HG03103 (cell line): Measurements from ENCODE around the gene ARID1B.

Experiments used
- ATAC-seq: cut with Tn5 transposase; IDR thresholded peaks from one replicate; pipeline ENCODE4 v1.9.1; 2021; ENCODE audit warnings: low read depth; ENCODE audit not compliant: unreplicated experiment

Gene ARID1B

GRCh38 chr6:157213907-157214565, 436.9 kb downstream of the ARID1B start:
- no peak for ATAC-seq

GRCh38 chr6:157215717-157216116, 438.5 kb downstream of the ARID1B start:
- ATAC-seq = no peak

- no peak for ATAC-seq
Observed at GRCh38 chr6:157216570-157216969, 439.4 kb downstream of the ARID1B start.

- no peak for ATAC-seq
Observed at GRCh38 chr6:157217198-157217893, 440.2 kb downstream of the ARID1B start.

GRCh38 chr6:157217894-157218370, 440.8 kb downstream of the ARID1B start:
- ATAC-seq = no peak

- no peak for ATAC-seq
Observed at GRCh38 chr6:157218371-157219198, 441.4 kb downstream of the ARID1B start.

- no peak for ATAC-seq
Observed at GRCh38 chr6:157219201-157220200, 442.3 kb downstream of the ARID1B start.

GRCh38 chr6:157220485-157220884, 443.3 kb downstream of the ARID1B start:
- no peak for ATAC-seq

- ATAC-seq = no peak
Observed at GRCh38 chr6:157221049-157221816, 444.1 kb downstream of the ARID1B start.

- no peak for ATAC-seq
Observed at GRCh38 chr6:157221817-157222175, 444.6 kb downstream of the ARID1B start.

GRCh38 chr6:157222201-157222981, 445.2 kb downstream of the ARID1B start:
- ATAC-seq = no peak

- no peak for ATAC-seq
Observed at GRCh38 chr6:157223021-157223430, 445.8 kb downstream of the ARID1B start.

- no peak for ATAC-seq
Observed at GRCh38 chr6:157223511-157223910, 446.3 kb downstream of the ARID1B start.

- no peak for ATAC-seq
Observed at GRCh38 chr6:157224178-157224950, 447.2 kb downstream of the ARID1B start.

- ATAC-seq = no peak
Observed at GRCh38 chr6:157224951-157225574, 447.9 kb downstream of the ARID1B start.

- no peak for ATAC-seq
Observed at GRCh38 chr6:157225575-157225995, 448.4 kb downstream of the ARID1B start.

GRCh38 chr6:157226026-157226625, 448.9 kb downstream of the ARID1B start:
- ATAC-seq = no peak
